CD4-positive, alpha-beta memory T cell (primary cell): Measurements from ENCODE around the gene CR1L. TPM values are rescaled to one million over a fixed set of nuclear protein-coding genes. Genes with fewer than 3 reads are reported as not detected.
"Not testable (repeated sequence)": the region's sequence is repeated elsewhere in the genome, so short reads cannot be mapped to it uniquely, and the experiment has no call there.

Experiments used
- CTCF ChIA-PET: fragments of 350-600 bp; sonication (Branson Sonifier 250); formaldehyde crosslinking; loops from one replicate; lab custom pipeline; 2021; ENCODE audit warnings: inconsistent platforms; ENCODE audit not compliant: partially characterized antibody; lab: Charles Lee
- POLR2A ChIA-PET: fragments of 350-600 bp; sonication (Branson Sonifier 250); formaldehyde crosslinking; loops from one replicate; lab custom pipeline; 2021; ENCODE audit not compliant: partially characterized antibody; lab: Charles Lee
- DNase-seq, 5 donors: peaks; one replicate each; pipeline versions ENCODE4 v3.0.0 to v3.0.0-alpha.2; 2020 to 2022; ENCODE audit warnings: mixed read lengths in 1 of 5
- H3K27ac ChIP-seq: one replicate; pipeline ENCODE4 v1.7.0; 2013; ENCODE audit warnings: low read depth, low read length
- H3K27me3 ChIP-seq: 2 replicates; pipeline ENCODE4 v1.7.0; 2013; ENCODE audit warnings: mild to moderate bottlenecking, low read length, moderate library complexity; ENCODE audit not compliant: insufficient read depth
- H3K36me3 ChIP-seq: 2 replicates; pipeline ENCODE4 v1.7.0; 2013; ENCODE audit warnings: mild to moderate bottlenecking, low read length, moderate library complexity; ENCODE audit not compliant: insufficient read depth
- H3K4me1 ChIP-seq: 2 replicates; pipeline ENCODE4 v1.7.0; 2013; ENCODE audit warnings: mild to moderate bottlenecking, low read length, moderate library complexity; ENCODE audit not compliant: insufficient read depth
- H3K4me3 ChIP-seq, 2 donors: one replicate each; pipeline ENCODE4 v1.7.0; 2013; ENCODE audit warnings: low read length in 2 of 2, mild to moderate bottlenecking in 1 of 2
- H3K9me3 ChIP-seq, 2 donors: one replicate each; pipeline ENCODE4 v1.7.0; 2013; ENCODE audit warnings: low read length in 2 of 2, control low read depth in 1 of 2; ENCODE audit not compliant: control insufficient read depth in 1 of 2
- H3K27ac Mint-ChIP-seq, 7 donors: one replicate each; pipeline ENCODE4 v1.8.0; 2020 to 2021; ENCODE audit warnings: mixed read lengths in 7 of 7, mild to moderate bottlenecking in 6 of 7, inconsistent platforms in 3 of 7, moderate library complexity in 3 of 7
- H3K27me3 Mint-ChIP-seq, 2 donors: one replicate each; pipeline ENCODE4 v1.8.0; 2020 to 2021; ENCODE audit warnings: mixed read lengths in 2 of 2
- H3K36me3 Mint-ChIP-seq, 2 donors: one replicate each; pipeline ENCODE4 v1.8.0; 2020 to 2021; ENCODE audit warnings: mixed read lengths in 2 of 2, inconsistent platforms in 1 of 2, mild to moderate bottlenecking in 1 of 2
- H3K4me1 Mint-ChIP-seq, 4 donors: one replicate each; pipeline ENCODE4 v1.8.0; 2020 to 2021; ENCODE audit warnings: mixed read lengths in 4 of 4, mild to moderate bottlenecking in 1 of 4
- H3K4me3 Mint-ChIP-seq, 8 donors: one replicate each; pipeline ENCODE4 v1.8.0; 2020 to 2021; ENCODE audit warnings: mixed read lengths in 8 of 8, mild to moderate bottlenecking in 7 of 8, moderate library complexity in 6 of 8, inconsistent platforms in 3 of 8
- H3K9me3 Mint-ChIP-seq, 8 donors: one replicate each; pipeline ENCODE4 v1.8.0; 2020 to 2021; ENCODE audit warnings: mixed read lengths in 8 of 8, mild to moderate bottlenecking in 5 of 8, inconsistent platforms in 3 of 8, moderate library complexity in 1 of 8
- intact Hi-C: fragments of 100-400 bp; cut with micrococcal nuclease; formaldehyde crosslinking; loops from one replicate; pipeline ENCODE4 v1.15.1; 2023
- polyA plus RNA-seq, 2 donors: library from polyadenylated mRNA; unstranded; fragments of 300-500 nt; fragmentation: Illumina TruSeq; gene quantifications; one replicate each; pipeline ENCODE4 v1.2.3, GENCODE V29; 2021
- total RNA-seq, 2 experiments: library from RNA; stranded (reverse); gene quantifications; one replicate each; pipeline ENCODE4 v1.2.3, GENCODE V29; 2021

CR1L gene
- total and polyA plus RNA-seq, 4 experiments from 2014 or later: 0.19 TPM; not detected in 3

DNA sequence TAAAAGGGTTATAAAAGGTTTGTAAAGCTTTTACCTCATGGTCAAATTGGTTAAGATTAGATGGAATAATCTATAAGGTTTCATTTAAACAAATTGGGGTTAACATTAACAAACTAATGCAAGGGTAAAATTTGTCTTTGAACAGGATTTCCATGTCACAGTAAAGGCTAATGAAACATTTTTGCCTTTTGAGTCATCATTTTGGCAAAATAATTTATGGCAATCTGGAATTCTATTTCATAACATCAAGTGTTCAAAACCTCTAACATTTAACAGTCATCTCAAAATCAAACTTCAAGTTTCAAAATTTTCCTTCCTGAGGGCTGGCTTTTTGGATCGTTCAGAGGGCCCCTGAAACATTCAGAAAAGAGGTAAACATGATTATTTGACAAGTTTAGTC is 100.4 kb downstream of the CR1L start:
- CTCF ChIA-PET: no interaction called here
- DNase-seq: no peak
- intact Hi-C loops: no loop called here

DNA sequence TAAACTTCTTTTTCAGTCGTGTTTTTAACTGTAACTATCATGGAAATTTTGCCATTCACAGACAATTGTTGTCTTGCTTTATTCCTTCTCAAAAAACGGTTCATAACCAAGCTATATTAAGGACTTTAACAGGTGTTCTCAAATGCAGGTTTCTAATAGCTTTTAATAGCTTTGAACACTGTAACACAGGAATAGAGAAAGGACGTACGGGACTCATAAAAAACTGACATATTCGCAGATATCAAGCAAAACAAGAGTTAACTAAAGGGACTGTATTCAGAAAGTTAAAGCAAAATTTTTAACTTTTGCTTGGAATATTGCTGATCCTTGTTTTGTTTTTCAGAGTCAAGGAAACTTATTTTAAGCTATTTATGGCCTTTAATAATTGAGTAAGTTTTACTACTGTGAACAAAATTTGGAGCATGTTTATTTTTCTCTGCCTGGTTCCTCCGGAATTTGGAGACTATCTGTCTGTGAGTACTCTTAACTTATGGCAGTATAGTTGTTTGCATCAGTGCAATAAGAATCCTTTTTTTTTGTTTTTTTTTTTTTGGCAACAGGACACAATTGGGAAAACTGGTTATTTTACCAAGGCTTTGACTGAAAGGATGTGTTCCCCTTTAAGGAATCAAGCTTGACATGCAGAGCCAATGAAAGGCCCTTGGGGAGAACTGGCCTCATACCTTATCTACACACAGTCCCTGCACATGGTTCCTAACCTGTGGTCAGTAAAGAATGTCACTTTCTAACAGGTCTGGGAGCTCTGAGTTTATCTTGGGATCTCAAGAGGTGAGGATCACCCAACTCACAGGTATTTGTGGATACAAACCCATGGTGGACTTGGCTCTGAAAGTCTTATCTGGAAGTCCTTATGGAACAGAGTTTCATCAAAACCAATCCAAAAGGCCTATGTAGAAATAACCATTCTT is 101.2 kb downstream of the CR1L start:
- H3K9me3 ChIP-seq: no peaks in the 10 kb centered on the region
- Mint-ChIP-seq H3K36me3 (no peaks in the 10 kb centered on the region), H3K27ac (no peak overlapping the region), H3K27me3 (no peaks in the 10 kb centered on the region), H3K4me1 (peaks cover 17 to 28% (median 19%) of the 10 kb centered on the region in 4 donors), H3K4me3 (no peak overlapping the region), H3K9me3 (no peaks in the 10 kb centered on the region)
- H3K4me3 ChIP-seq: no peak overlapping the region
- ChIA-PET CTCF (interaction anchor here (0.7 kb wide), 1 partner anchor 125 kb away, joined by 3 read pairs; no protein-coding TSS in a partner anchor), POLR2A (no interaction called here)
- H3K27me3 ChIP-seq: no peaks in the 10 kb centered on the region
- H3K4me1 ChIP-seq: peaks cover 26% of the 10 kb centered on the region
- intact Hi-C loops: no loop called here
- H3K27ac ChIP-seq: no peak overlapping the region
- no peaks in the 10 kb centered on the region for H3K36me3 ChIP-seq
- no peak for DNase-seq

More for the DNA sequence above, 100.4 kb downstream of the CR1L start:
- no peaks in the 10 kb centered on the region for H3K27me3 Mint-ChIP-seq
- Histone ChIP-seq H3K27me3 (no peaks in the 10 kb centered on the region), H3K4me3 (no peak overlapping the region), H3K9me3 (no peaks in the 10 kb centered on the region), H3K36me3 (no peaks in the 10 kb centered on the region), H3K27ac (no peak overlapping the region), H3K4me1 (peaks cover 22% of the 10 kb centered on the region)
- no peaks in the 10 kb centered on the region for H3K9me3 Mint-ChIP-seq
- peaks cover 13 to 20% (median 15%) of the 10 kb centered on the region in 4 donors for H3K4me1 Mint-ChIP-seq
- H3K4me3 Mint-ChIP-seq: no peak overlapping the region
- no peak overlapping the region for H3K27ac Mint-ChIP-seq
- no peaks in the 10 kb centered on the region for H3K36me3 Mint-ChIP-seq
- POLR2A ChIA-PET: no interaction called here

DNA sequence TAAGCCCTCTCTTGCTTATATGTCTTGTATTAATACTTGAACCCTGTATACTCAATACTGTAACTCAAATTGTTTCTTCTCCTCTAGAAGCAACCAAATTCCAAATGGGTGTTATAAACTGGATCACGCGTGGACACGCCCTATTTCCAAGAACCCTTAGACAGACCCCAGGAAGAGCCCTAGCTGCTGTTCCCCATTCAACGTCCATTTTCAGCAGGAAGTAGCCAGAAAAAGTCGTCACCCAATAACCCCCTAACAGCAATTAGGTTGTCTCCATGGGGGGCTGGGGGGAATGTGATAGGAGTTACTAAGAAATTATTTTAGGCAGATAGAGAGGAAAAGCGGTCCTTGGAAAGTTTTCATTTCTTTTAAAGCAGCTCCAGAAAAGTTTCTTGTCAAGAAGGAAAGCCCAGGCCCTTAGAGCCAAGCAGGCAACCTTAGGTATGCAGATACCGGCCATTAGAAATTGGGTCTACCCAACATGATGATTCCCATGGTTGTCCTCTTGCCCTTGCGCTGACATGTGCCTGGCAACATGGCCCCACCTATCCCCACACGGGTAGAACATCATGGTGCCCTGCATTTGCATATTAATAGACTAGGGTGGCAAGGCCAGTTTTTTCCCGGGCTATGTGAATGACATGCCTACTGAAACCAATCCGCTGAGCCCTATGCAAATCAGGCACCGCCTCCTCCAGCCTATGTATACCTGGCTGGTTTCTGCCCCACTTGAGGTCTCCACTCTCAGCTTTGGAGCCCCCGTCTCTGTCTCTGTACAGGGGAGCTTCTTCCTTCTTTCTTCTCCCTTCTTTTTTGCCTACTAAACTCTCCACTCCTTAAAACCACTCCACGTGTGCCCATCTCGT is 102.9 kb downstream of the CR1L start:
- Histone ChIP-seq H3K4me3 (no peak overlapping the region), H3K27me3 (no peaks in the 10 kb centered on the region), H3K9me3 (no peaks in the 10 kb centered on the region), H3K27ac (no peak overlapping the region), H3K36me3 (no peaks in the 10 kb centered on the region), H3K4me1 (peaks cover 32% of the 10 kb centered on the region)
- POLR2A ChIA-PET: no interaction called here
- H3K27me3 Mint-ChIP-seq: no peaks in the 10 kb centered on the region
- peaks cover 24 to 46% (median 31%) of the 10 kb centered on the region in 4 donors for H3K4me1 Mint-ChIP-seq
- DNase-seq: no peak
- intact Hi-C loops: no loop called here
- no peak overlapping the region for H3K4me3 Mint-ChIP-seq
- H3K9me3 Mint-ChIP-seq: peaks cover 0 to 2% (median 0%) of the 10 kb centered on the region in 8 donors
- peak overlapping the region in 2 of 7 donors; percentile 12 to 79 for H3K27ac Mint-ChIP-seq
- H3K36me3 Mint-ChIP-seq: peaks cover 0 to 10% of the 10 kb centered on the region in 2 donors
- CTCF ChIA-PET: no interaction called here

DNA sequence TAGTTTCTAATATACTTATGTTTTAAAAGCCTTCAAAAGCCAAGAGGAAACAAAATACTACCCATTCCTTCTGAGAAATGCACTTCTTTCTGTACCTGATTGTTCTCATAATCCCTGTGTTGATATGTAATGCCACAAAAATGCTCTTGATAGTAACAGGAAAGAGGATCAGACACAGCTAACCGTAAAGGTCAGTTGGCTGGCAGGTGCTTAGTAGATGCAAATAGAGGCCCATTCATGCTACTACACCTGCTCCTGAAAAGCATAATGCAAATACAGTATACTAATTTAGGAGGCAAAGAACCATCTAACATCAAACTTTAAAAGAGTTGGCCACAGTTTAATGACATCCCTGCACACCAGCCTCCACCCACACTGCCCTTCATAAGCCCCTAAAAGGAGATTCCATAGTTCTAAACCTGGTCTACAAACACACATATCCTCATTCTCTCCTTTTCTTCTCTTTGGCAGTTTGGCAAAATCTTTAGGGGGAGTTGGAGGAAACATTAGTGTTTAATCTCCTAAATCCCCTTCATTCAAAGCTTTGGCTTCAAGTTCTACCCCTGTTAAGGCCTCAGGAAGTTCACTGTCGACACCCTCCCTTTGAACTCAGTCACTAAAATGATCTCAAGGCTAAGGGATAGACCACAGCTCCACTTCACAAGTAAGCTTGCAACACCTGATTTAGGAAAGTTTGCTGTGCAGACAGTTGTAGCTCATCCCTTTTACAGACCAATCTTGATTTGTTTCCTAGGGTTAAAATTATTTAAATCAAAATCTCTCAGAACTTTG is 104.0 kb downstream of the CR1L start:
- Mint-ChIP-seq H3K4me3 (peak overlapping the region in 6 of 8 donors; percentile 53 to 76 (median 63)), H3K36me3 (peaks cover 0 to 11% of the 10 kb centered on the region in 2 donors), H3K27me3 (no peaks in the 10 kb centered on the region), H3K9me3 (peaks cover 0 to 2% (median 0%) of the 10 kb centered on the region in 8 donors), H3K27ac (peak overlapping the region; percentile 5 to 85 (median 78)), H3K4me1 (peaks cover 30 to 56% (median 39%) of the 10 kb centered on the region in 4 donors)
- no peaks in the 10 kb centered on the region for H3K9me3 ChIP-seq
- ChIA-PET CTCF (no interaction called here), POLR2A (interaction anchor here (0.7 kb wide), 1 partner anchor 30 kb away, joined by 3 read pairs; no protein-coding TSS in a partner anchor)
- no peak overlapping the region for H3K27ac ChIP-seq
- H3K27me3 ChIP-seq: no peaks in the 10 kb centered on the region
- peaks cover 43% of the 10 kb centered on the region for H3K4me1 ChIP-seq
- no peaks in the 10 kb centered on the region for H3K36me3 ChIP-seq
- no peak overlapping the region for H3K4me3 ChIP-seq
- DNase-seq: peak in 4 of 5 donors; percentile 14 to 37 (median 22)
- intact Hi-C loops: no loop called here

DNA sequence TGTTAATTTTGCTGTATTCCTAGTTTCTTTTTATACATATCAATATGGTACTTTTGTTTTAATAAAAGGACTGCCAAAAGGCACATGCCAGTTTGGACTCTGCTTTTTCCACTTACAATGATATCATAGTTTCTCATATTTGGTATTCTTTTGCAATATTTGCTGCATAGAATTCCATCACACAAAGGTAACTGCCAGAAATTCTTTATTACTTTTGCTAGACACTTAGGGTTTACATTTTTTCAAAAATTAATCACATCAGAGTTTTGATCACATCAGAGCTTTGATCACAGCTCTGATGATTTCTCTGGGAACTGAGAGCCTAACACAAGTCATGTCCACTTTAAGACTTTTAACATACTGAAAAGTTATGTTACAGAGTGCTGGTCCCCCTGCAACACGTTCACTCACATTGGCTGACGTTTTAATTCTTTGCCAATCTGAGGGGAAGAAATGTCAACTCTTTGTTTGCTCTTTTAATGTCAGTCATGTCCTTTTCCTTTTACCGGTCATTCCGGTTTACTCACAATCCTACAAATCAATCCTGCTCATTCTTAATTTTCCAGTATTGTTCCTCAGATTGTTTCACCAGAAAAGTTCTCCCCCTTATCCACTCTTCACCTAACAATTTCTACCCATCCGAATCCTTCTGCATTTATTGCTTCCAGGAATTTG is 105.8 kb downstream of the CR1L start:
- H3K27ac Mint-ChIP-seq: peak overlapping the region in 6 of 7 donors; percentile 92 to 99 (median 98)
- H3K27ac ChIP-seq: peak overlapping the region; percentile 79
- peaks cover 0 to 2% (median 0%) of the 10 kb centered on the region in 8 donors for H3K9me3 Mint-ChIP-seq
- peaks cover 45 to 75% (median 55%) of the 10 kb centered on the region in 4 donors for H3K4me1 Mint-ChIP-seq
- intact Hi-C loops: loop anchor here (5.0 kb wide), 2 partner anchors 47 to 117 kb away; no protein-coding TSS in a partner anchor
- H3K9me3 ChIP-seq: no peaks in the 10 kb centered on the region
- DNase-seq: no peak
- peaks cover under 1 to 14% of the 10 kb centered on the region in 2 donors for H3K36me3 Mint-ChIP-seq
- no peaks in the 10 kb centered on the region for H3K27me3 Mint-ChIP-seq
- peaks cover 61% of the 10 kb centered on the region for H3K4me1 ChIP-seq
- H3K4me3 Mint-ChIP-seq: peak overlapping the region; percentile 96 to 100 (median 100)
- POLR2A ChIA-PET: interaction anchor here (1.6 to 1.7 kb wide), 2 partner anchors 69 to 115 kb away, joined by 3 to 6 read pairs; no protein-coding TSS in a partner anchor
- H3K36me3 ChIP-seq: no peaks in the 10 kb centered on the region
- CTCF ChIA-PET: no interaction called here
- H3K4me3 ChIP-seq: peak overlapping the region; percentile 74 to 96
- H3K27me3 ChIP-seq: no peaks in the 10 kb centered on the region

DNA sequence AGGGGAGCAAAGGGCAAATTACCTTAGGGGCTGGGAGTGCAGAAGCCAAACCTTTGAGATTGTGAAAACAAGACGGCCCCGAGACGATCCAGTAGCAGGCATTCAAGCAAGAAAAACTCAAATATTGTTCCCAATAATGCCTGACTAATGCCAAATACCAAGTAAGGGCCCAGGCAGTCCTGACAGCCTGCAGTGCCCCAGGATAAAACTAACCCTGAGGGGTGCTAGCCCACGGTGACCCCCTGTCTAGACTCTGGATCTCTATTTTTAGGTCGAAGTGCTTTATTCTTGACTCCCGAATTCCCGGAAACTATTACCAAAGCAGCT is 106.5 kb downstream of the CR1L start:
- DNase-seq, H3K9me3 Mint-ChIP-seq, H3K27me3 ChIP-seq, H3K27me3 Mint-ChIP-seq, H3K9me3 ChIP-seq, CTCF ChIA-PET, H3K36me3 ChIP-seq: not testable (repeated sequence)
- Mint-ChIP-seq H3K4me3 (peak overlapping the region; percentile 96 to 100 (median 100)), H3K4me1 (peaks cover 50 to 81% (median 62%) of the 10 kb centered on the region in 4 donors), H3K36me3 (peaks cover 6 to 17% of the 10 kb centered on the region in 2 donors), H3K27ac (peak overlapping the region; percentile 92 to 99 (median 98))
- POLR2A ChIA-PET: interaction anchor here (1.6 to 1.7 kb wide), 2 partner anchors 68 to 114 kb away, joined by 3 to 6 read pairs; no protein-coding TSS in a partner anchor
- intact Hi-C loops: loop anchor here (5.0 kb wide), 2 partner anchors 46 to 116 kb away; no protein-coding TSS in a partner anchor
- peak overlapping the region; percentile 74 to 96 for H3K4me3 ChIP-seq
- peak overlapping the region; percentile 79 for H3K27ac ChIP-seq
- peaks cover 68% of the 10 kb centered on the region for H3K4me1 ChIP-seq
